HG02759 (cell line): Measurements from ENCODE around the gene TTBK2.

Experiments
- ATAC-seq: cut with Tn5 transposase; IDR thresholded peaks from one replicate; pipeline ENCODE4 v1.9.1; 2021; ENCODE audit warnings: mild to moderate bottlenecking, moderate library complexity; ENCODE audit not compliant: unreplicated experiment

Gene TTBK2

GRCh38 chr15:42695527-42696071 is 225.0 kb downstream of the TTBK2 start:
- ATAC-seq = no peak

GRCh38 chr15:42694398-42694797 is 226.2 kb downstream of the TTBK2 start:
- no peak for ATAC-seq

- no peak for ATAC-seq
Observed at GRCh38 chr15:42693942-42694341, 226.6 kb downstream of the TTBK2 start.

GRCh38 chr15:42693496-42693895 is 227.1 kb downstream of the TTBK2 start:
- no peak for ATAC-seq

- ATAC-seq = no peak
Observed at GRCh38 chr15:42692997-42693396, 227.6 kb downstream of the TTBK2 start.

GRCh38 chr15:42692536-42692935 is 228.0 kb downstream of the TTBK2 start:
- no peak for ATAC-seq

- no peak for ATAC-seq
Observed at GRCh38 chr15:42691770-42692169, 228.8 kb downstream of the TTBK2 start.

GRCh38 chr15:42691308-42691707 is 229.3 kb downstream of the TTBK2 start:
- ATAC-seq = no peak
